C4-2B (cell line): ENCODE measurements around the gene C10orf143.
A peak's percentile ranks its signal among the peaks of the same experiment; 100 is the strongest.

ENCODE experiments used
- H3K27ac ChIP-seq: fragments of 450-650 bp; 2 replicates; pipeline ENCODE4 v1.5.1; 2017
- CTCF ChIP-seq: fragments of 450-650 bp; conservative IDR thresholded peaks from 2 replicates; pipeline ENCODE4 v1.5.1; 2017; ENCODE audit warnings: mild to moderate bottlenecking
- ZFX ChIP-seq: fragments of 450-650 bp; IDR thresholded peaks from 2 replicates; pipeline ENCODE4 v1.6.1; 2017

The C10orf143 gene

GRCh38 chr10:130110246-130111112 is at the start of gene C10orf143:
TSS of gene C10orf143 (minus strand) at chr10:130110830. CDS start at chr10:130110772, 58 bp downstream.
- peak within 1 kb of the TSS; percentile 94 for H3K27ac ChIP-seq
- TF ChIP-seq ZFX (peak; percentile 98), CTCF (no peak)

GRCh38 chr10:130159192-130159794 is 48.7 kb upstream of the C10orf143 start:
- H3K27ac ChIP-seq: no peak overlapping the region
- TF ChIP-seq ZFX: no peak
- no peak for TF ChIP-seq CTCF

- H3K27ac ChIP-seq: no peak overlapping the region
- TF ChIP-seq ZFX (no peak), CTCF (no peak)
Observed at GRCh38 chr10:130146042-130146441, 35.4 kb upstream of the C10orf143 start.

- TF ChIP-seq CTCF (no peak), ZFX (no peak)
- H3K27ac ChIP-seq: no peak overlapping the region
Observed at GRCh38 chr10:130141878-130142277, 31.2 kb upstream of the C10orf143 start.

GRCh38 chr10:130141460-130141859 is 30.8 kb upstream of the C10orf143 start:
- TF ChIP-seq ZFX: no peak
- TF ChIP-seq CTCF: no peak
- H3K27ac ChIP-seq: no peak overlapping the region

GRCh38 chr10:130141038-130141437 is 30.4 kb upstream of the C10orf143 start:
- H3K27ac ChIP-seq: no peak overlapping the region
- TF ChIP-seq ZFX (no peak), CTCF (no peak)

- TF ChIP-seq ZFX (no peak), CTCF (no peak)
- no peak overlapping the region for H3K27ac ChIP-seq
Observed at GRCh38 chr10:130140425-130140824, 29.8 kb upstream of the C10orf143 start.
